GM18526 (cell line): ENCODE results near the gene TCF12.

Source experiments
- POLR2A ChIP-seq: IDR thresholded peaks from 3 replicates; pipeline ENCODE4 v1.6.1; 2011; ENCODE audit not compliant: insufficient read length; ENCODE audit errors: extremely low read depth

TCF12 gene

DNA sequence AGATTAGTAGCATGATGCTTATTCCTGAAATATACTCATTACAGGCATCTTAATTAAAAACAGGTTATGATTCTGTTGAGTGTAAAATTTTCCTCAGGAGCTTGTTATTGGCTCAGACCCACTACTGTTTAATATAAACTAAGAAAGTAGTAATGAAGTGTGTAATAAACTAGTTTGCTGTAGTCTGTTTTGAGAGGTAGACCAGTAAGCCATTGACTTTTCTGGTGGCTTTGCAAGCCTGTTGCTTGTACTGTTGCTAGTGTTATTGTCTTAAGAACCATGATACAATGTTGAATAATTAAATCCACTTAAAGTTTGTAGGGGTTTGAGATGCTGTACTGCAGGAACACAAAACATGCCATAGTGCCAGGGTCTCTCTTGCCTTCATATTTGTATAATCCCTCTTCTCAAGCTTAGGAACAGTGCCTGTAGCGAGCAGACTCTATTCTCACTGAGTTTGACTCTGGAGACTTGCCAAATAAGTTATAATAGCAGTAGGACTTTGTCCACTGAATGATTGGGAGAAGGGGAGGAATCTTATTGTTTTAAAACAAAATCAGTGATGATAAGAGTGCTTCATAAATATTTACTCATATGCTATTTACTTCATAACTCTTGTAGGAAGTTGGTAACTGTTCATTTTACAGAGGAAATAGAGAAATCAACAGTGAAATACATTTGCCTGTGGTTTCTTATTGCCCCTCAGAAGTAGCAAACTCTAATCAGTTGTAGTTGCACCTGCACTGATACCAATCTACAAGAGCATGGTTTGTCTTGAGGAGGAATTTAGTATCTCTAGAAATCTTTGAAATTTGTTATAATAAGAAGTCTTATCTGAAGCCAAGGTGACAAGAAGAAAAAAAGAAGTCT, 13.4 kb downstream of the TCF12 start:
- TF ChIP-seq POLR2A, result no peak

DNA sequence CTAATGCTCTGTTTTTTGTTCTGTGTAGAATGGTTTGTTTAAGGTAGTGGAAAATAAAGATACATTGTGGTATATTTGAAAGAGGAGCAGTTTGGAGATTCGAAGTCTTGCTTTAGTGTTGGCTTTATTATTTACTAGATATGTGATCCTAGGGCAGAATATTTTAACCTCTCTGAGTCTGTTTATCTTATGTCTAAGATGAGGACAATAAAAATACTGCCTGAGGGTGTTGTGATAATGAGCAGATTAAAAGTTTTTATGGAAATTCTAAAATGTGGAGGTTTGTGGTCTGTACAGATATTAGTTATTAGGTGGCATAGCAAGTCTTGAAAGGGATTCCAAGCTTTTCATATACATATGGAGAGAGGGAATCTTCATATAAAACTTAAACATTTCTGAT, 15.0 kb downstream of the TCF12 start:
- no peak for TF ChIP-seq POLR2A

GRCh38 chr15:56933811-56934210, 15.4 kb downstream of the TCF12 start:
- no peak for TF ChIP-seq POLR2A

DNA sequence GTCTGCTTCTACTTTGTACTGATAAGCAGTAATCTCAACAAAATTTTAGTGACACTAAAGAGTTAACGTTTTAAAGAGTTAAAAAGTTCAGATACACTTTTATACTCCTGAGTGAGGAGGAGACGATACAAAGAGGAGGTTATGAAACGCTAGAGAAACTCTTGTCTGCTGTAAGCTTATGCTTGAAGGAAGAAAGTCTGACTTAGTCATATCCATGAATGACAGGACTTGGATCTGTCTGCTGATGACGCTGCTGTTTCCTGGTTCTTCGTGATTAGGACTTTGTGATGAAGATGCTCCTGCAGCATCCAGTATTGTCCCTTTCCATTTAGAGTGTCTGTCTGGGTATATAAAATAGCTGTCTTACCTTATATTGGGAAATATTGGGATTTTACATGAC, 15.8 kb downstream of the TCF12 start:
- no peak for TF ChIP-seq POLR2A

GRCh38 chr15:56936929-56937328, 18.5 kb downstream of the TCF12 start:
- TF ChIP-seq POLR2A, result no peak

- TF ChIP-seq POLR2A, result no peak
Measured at GRCh38 chr15:56939257-56939656, 20.8 kb downstream of the TCF12 start.

- no peak for TF ChIP-seq POLR2A
Measured at GRCh38 chr15:56940388-56940787, 21.9 kb downstream of the TCF12 start.

DNA sequence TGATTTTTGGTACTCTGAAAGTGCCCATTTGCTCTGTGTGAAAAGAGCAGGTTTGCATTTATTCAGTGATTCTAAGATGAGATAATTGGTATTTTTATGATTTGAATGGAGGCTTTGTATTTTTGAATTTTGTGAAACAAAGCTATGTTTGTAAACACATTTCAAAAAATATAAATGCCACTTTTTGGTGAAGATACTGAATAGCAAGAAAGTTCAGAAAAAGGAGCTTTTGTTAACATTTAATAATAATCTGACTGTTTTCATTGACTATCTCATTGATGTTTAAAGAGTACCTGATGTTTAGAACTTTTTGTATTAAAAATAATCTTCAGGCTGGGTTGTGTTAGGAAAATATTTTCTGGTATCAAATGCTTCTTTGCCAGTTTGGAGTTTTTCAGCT, 23.7 kb downstream of the TCF12 start:
- TF ChIP-seq POLR2A, result no peak

DNA sequence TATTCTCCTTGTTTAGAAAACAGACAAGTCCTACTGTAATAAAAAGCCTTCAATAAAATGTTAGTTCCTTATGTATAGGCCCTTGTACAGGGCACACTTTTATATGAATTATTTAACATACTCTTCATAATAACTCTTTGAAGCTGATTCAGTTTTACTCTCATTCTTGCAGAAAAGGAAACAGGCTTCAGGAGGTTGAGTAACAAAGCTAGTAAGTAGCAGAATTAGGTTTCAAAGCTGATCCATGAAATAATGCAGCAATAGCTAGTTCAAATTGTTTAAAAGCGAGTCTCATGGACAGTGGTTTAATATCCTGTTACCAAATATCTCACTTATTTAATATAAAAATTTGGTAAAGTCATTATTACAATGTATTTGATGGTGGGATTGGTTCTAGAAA, 25.0 kb downstream of the TCF12 start:
- no peak for TF ChIP-seq POLR2A

DNA sequence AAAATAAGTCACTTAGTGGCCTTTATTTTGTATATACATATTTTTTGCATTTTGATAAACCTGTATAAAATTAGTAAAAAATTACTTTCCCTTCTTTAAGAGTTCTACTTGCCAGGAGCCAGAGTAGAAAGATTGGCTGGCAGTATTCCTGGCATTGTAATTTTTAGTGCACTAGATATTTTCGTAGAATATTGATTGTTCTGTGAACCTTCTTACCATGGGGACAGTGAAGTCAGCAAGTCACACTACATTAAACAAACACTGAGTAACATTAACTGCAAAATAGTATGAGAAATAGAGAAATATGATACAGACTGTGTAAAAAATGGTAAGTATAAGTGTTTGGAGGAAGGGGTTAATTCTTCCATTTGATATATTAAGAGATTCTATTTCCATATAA, 26.0 kb downstream of the TCF12 start:
- TF ChIP-seq POLR2A, result no peak

DNA sequence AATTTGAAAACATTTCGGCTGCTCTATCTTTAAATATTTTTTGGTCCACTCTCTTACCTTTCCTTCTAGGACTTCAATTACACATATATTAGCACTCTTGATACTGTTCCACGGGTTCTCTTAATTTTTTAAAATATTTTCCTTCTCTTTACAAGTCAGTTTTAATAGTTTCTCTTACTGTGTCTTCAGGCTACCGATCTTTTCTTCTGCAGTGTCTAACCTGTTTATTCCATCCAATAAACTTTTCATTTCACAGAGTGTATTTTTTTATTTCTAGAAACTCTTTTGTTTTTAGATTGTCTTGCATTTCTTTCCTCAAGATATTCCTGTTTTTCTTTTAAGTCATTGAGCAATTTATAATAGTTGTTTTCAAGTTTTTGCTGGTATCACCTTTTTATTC, 27.7 kb downstream of the TCF12 start:
- no peak for TF ChIP-seq POLR2A

GRCh38 chr15:56948000-56948763, 29.7 kb downstream of the TCF12 start:
- TF ChIP-seq POLR2A, result no peak

- TF ChIP-seq POLR2A, result no peak
Measured at GRCh38 chr15:56948764-56949101, 30.3 kb downstream of the TCF12 start.

- TF ChIP-seq POLR2A, result no peak
Measured at GRCh38 chr15:56950979-56951378, 32.5 kb downstream of the TCF12 start.

DNA sequence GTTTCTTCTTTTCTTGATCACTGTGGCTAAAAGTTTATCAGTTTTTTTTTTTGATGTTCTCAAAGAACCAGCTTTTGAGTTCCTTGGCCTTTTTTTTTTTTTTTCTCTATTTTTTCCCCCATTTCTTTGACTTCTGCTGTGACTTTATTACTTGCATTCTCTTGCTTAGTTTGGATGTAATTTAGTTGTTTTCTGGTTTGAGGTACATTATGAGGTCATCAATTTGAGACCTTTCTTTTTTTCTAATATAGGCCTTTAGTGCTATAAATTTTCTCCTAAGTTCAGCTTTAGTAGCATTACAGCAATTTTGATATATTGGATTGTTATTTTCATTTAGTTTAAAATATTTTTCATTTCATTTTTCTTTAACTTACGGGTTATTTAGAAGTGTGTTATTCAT, 35.3 kb downstream of the TCF12 start:
- TF ChIP-seq POLR2A, result no peak

GRCh38 chr15:56956538-56956937, 38.1 kb downstream of the TCF12 start:
- TF ChIP-seq POLR2A, result no peak
